ENCODE results near the gene AJUBA.

GRCh38 chr14:23020143-23021128 lies 38.1 kb upstream of the AJUBA start:
- TF ChIP-seq CTCF (IDR thresholded peaks at IDR 0.05; ENCODE audit: borderline replicate concordance, extremely low read depth, low read length, poor library complexity, severe bottlenecking) (no peak), EZH2 (IDR thresholded peaks at IDR 0.05; ENCODE audit: borderline replicate concordance, low read depth, low read length, severe bottlenecking) (no peak)
